HepG2 (cell line): ENCODE data around the gene HDAC10. TPM values are rescaled to one million over a fixed set of nuclear protein-coding genes. Genes with fewer than 3 reads are reported as not detected.

Experiments
- ATRX ChIP-seq: sonication (generic); formaldehyde crosslinking; IDR thresholded peaks from 2 replicates; pipeline ENCODE4 v1.4.0; 2020; ENCODE audit warnings: missing genetic modification reagents, borderline replicate concordance
- EEA1 ChIP-seq: sonication (generic); formaldehyde crosslinking; IDR thresholded peaks from 2 replicates; pipeline ENCODE4 v1.5.1; 2020; ENCODE audit warnings: mild to moderate bottlenecking, missing genetic modification reagents, borderline replicate concordance
- EP300 ChIP-seq, 3 experiments: sonication (generic) in 1 of 3; formaldehyde crosslinking in 1 of 3; IDR thresholded peaks; 2 replicates each; pipeline versions ENCODE4 v1.5.1 to v1.6.1; 2011 to 2020; ENCODE audit warnings: low read depth in 2 of 3, low read length in 2 of 3, borderline replicate concordance in 1 of 3, improper control_type of control experiment in 1 of 3, mild to moderate bottlenecking in 1 of 3, missing genetic modification reagents in 1 of 3, moderate library complexity in 1 of 3
- ESRRA ChIP-seq: sonication (generic); formaldehyde crosslinking; IDR thresholded peaks from 2 replicates; pipeline ENCODE4 v1.5.1; 2020; ENCODE audit warnings: mild to moderate bottlenecking, low read depth, missing genetic modification reagents
- ETV5 ChIP-seq: IDR thresholded peaks from 2 replicates; pipeline ENCODE4 v1.6.1; 2018; ENCODE audit warnings: missing biosample characterization, missing genetic modification reagents, inconsistent platforms, borderline replicate concordance
- KAT8 ChIP-seq: IDR thresholded peaks from 2 replicates; pipeline ENCODE4 v1.6.1; 2016; ENCODE audit warnings: missing genetic modification reagents, missing compliant biosample characterization
- KDM1A ChIP-seq: IDR thresholded peaks from 2 replicates; pipeline ENCODE4 v1.6.1; 2016; ENCODE audit warnings: missing compliant biosample characterization
- KLF16 ChIP-seq, 2 experiments: sonication (generic) in 1 of 2; formaldehyde crosslinking in 1 of 2; IDR thresholded peaks; 2 replicates each; pipeline versions ENCODE4 v1.6.1 to v1.8.0; 2016 to 2023; ENCODE audit warnings: missing genetic modification reagents in 2 of 2, missing compliant biosample characterization in 1 of 2
- KMT2A ChIP-seq: sonication (generic); formaldehyde crosslinking; IDR thresholded peaks from 2 replicates; pipeline ENCODE4 v1.4.0; 2020; ENCODE audit warnings: missing genetic modification reagents
- PHB2 ChIP-seq: fragments of 450-650 bp; IDR thresholded peaks from 2 replicates; pipeline ENCODE4 v1.6.1; 2018; ENCODE audit not compliant: partially characterized antibody
- POLR2A ChIP-seq, 2 experiments: IDR thresholded peaks; 2 replicates each; pipeline ENCODE4 v1.6.1; 2011; ENCODE audit warnings: low read depth in 2 of 2, low read length in 2 of 2, mild to moderate bottlenecking in 1 of 2, moderate library complexity in 1 of 2; ENCODE audit not compliant: insufficient read depth in 1 of 2
- RELA ChIP-seq: sonication (generic); formaldehyde crosslinking; IDR thresholded peaks from 2 replicates; pipeline ENCODE4 v1.4.0; 2020; ENCODE audit warnings: missing genetic modification reagents
- TSC22D2 ChIP-seq: sonication (generic); formaldehyde crosslinking; IDR thresholded peaks from 2 replicates; pipeline ENCODE4 v1.5.1; 2020; ENCODE audit warnings: missing genetic modification reagents, mild to moderate bottlenecking, borderline replicate concordance
- ZBTB21 ChIP-seq: sonication (generic); formaldehyde crosslinking; IDR thresholded peaks from 2 replicates; pipeline ENCODE4 v1.4.0; 2020; ENCODE audit warnings: missing genetic modification reagents
- ZNF24 ChIP-seq: fragments of 450-650 bp; IDR thresholded peaks from 2 replicates; pipeline ENCODE4 v1.6.1; 2017; ENCODE audit warnings: antibody characterized with exemption, mild to moderate bottlenecking
- ZNF556 ChIP-seq: sonication (generic); formaldehyde crosslinking; IDR thresholded peaks from 2 replicates; pipeline ENCODE4 v1.4.0; 2020; ENCODE audit warnings: mild to moderate bottlenecking, missing genetic modification reagents, borderline replicate concordance
- ZNF557 ChIP-seq: sonication (generic); formaldehyde crosslinking; IDR thresholded peaks from 2 replicates; pipeline ENCODE4 v1.4.0; 2020; ENCODE audit warnings: missing genetic modification reagents
- ZNF614 ChIP-seq: IDR thresholded peaks from 2 replicates; pipeline ENCODE4 v1.6.1; 2018; ENCODE audit warnings: missing biosample characterization, missing genetic modification reagents, inconsistent platforms, borderline replicate concordance
- ZNF775 ChIP-seq: sonication (generic); formaldehyde crosslinking; IDR thresholded peaks from 2 replicates; pipeline ENCODE4 v1.4.0; 2020; ENCODE audit warnings: missing genetic modification reagents, mild to moderate bottlenecking, moderate library complexity, borderline replicate concordance
- ZSCAN20 ChIP-seq: sonication (generic); formaldehyde crosslinking; IDR thresholded peaks from 2 replicates; pipeline ENCODE4 v1.4.0; 2020; ENCODE audit warnings: missing genetic modification reagents, mild to moderate bottlenecking, borderline replicate concordance
- ZSCAN9 ChIP-seq: IDR thresholded peaks from 2 replicates; pipeline ENCODE4 v1.6.1; 2016; ENCODE audit warnings: borderline replicate concordance
- polyA plus RNA-seq, 8 experiments: library from polyadenylated mRNA; depleted of rRNA in 3 of 8; stranded (reverse) in 7 of 8; unstranded in 1 of 8; fragments of >200 nt; fragmentation: Illumina TruSeq in 4 of 8; extraction: Trizol in 4 of 8; gene quantifications; 2 replicates each; pipeline versions ENCODE4 v1.2.1 to v1.2.3, GENCODE V29; 2011 to 2016; ENCODE audit warnings: low read depth in 4 of 8, missing spikeins in 1 of 8, mixed read lengths in 1 of 8; ENCODE audit not compliant: insufficient read depth in 1 of 8
- total RNA-seq, 5 experiments: library from RNA; depleted of rRNA; stranded (reverse); fragments of >200 nt; fragmentation: Illumina TruSeq; extraction: Trizol; gene quantifications; 2 replicates each; pipeline ENCODE4 v1.2.3, GENCODE V29; 2016; ENCODE audit warnings: low read depth in 1 of 5
- TF ChIP-seq, protein P1 (sequence below): sonication (generic); formaldehyde crosslinking; IDR thresholded peaks from 2 replicates; pipeline ENCODE4 v1.5.0; 2020; ENCODE audit warnings: mild to moderate bottlenecking, missing genetic modification reagents
- TF ChIP-seq, protein P2 (sequence below): sonication (generic); formaldehyde crosslinking; IDR thresholded peaks from 2 replicates; pipeline ENCODE4 v1.8.1; 2023; ENCODE audit warnings: mild to moderate bottlenecking, moderate library complexity, missing genetic modification reagents
- TF ChIP-seq, protein P3 (sequence below): sonication (generic); formaldehyde crosslinking; IDR thresholded peaks from 2 replicates; pipeline ENCODE4 v1.8.0; 2022; ENCODE audit warnings: mild to moderate bottlenecking, missing genetic modification reagents, moderate library complexity
- TF ChIP-seq, protein P4 (sequence below): sonication (generic); formaldehyde crosslinking; IDR thresholded peaks from 2 replicates; pipeline ENCODE4 v1.5.1; 2020; ENCODE audit warnings: missing genetic modification reagents, mild to moderate bottlenecking, borderline replicate concordance

The HDAC10 gene
- total and polyA plus RNA-seq, 2 of the 13 experiments (the other 11 are each of a cell fraction or from before 2014, with no cell fraction given), result 13.9 to 14.9 TPM

DNA sequence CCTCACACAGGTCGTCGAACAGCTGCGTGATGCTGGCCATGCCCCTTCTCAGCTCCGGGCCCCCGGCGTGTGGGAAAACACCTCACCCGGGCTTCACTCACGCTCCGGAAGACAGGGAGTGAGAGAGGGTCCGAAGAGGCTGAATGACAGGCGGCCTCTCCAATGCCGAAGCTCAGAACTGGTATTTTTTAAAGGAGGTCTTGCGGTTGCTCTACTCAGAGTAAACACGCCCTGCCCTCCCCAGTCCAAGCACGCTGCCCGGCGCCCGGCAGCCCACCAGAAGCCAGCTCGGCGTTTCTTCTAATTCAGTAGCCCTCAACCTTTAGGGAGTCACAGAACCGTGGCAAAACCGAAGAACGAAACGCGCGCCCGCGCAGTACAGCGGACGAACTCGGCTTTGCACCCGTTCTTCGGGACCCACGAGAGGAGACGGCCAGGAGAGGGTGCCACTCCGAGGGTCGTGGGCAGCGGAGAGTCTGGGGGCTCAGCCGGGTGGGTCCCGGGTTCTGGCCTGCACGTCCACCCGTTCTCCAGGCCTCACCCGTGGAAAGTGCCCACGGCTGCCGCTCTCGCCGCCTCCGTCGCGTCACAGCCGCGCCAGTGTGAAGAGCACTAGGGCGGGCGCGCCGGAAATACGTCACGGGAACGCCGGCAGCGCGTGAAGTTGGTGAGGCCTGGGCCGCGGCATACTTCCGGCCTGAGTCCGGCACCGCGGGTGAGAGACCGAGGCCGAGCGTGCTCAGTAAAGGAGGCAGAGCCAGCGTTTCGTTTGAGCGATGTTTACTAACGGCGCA lies 6.4 kb downstream of the HDAC10 start, which contains the start of gene TUBGCP6 (continued):
- TF ChIP-seq ZNF775 (CRISPR knock-in tag), result no peak
- TF ChIP-seq, protein P1, sequence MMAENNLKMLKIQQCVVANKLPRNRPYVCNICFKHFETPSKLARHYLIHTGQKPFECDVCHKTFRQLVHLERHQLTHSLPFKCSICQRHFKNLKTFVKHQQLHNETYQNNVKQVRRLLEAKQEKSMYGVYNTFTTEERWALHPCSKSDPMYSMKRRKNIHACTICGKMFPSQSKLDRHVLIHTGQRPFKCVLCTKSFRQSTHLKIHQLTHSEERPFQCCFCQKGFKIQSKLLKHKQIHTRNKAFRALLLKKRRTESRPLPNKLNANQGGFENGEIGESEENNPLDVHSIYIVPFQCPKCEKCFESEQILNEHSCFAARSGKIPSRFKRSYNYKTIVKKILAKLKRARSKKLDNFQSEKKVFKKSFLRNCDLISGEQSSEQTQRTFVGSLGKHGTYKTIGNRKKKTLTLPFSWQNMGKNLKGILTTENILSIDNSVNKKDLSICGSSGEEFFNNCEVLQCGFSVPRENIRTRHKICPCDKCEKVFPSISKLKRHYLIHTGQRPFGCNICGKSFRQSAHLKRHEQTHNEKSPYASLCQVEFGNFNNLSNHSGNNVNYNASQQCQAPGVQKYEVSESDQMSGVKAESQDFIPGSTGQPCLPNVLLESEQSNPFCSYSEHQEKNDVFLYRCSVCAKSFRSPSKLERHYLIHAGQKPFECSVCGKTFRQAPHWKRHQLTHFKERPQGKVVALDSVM, result peak; percentile 41; the same call in 1 of the 2 replicates
- peak; percentile 90 for TF ChIP-seq ETV5
- peak; percentile 92 for TF ChIP-seq KMT2A (CRISPR knock-in tag)
- peak; percentile 79; the same call in 1 of the 2 replicates for TF ChIP-seq ZNF614
- TF ChIP-seq ESRRA (CRISPR knock-in tag), result no peak; the same call in 1 of the 2 replicates
- no peak for TF ChIP-seq ZNF556 (CRISPR knock-in tag)
- peak; percentile 93 for TF ChIP-seq TSC22D2
- TF ChIP-seq, protein P2, sequence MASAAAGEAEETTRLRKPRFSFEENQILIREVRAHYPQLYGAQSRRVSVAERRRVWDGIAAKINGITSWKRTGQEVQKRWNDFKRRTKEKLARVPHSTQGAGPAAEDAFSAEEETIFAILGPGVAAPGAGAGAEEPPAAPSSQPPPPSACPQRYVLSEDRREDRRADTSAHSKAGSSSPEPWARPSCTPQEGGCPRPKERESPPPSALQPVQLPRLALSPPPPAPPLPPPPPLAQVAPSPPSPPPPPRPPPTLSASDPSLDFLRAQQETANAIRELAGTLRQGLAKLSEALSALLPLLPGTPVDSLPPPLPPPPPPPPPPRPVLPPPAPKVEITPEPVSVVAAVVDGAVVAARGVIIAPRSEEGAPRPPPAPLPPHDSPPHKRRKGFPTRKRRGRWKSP (CRISPR knock-in tag), result peak; percentile 22; the same call in 1 of the 2 replicates
- no peak for TF ChIP-seq ZSCAN20 (CRISPR knock-in tag)
- TF ChIP-seq PHB2, result no peak
- no peak for TF ChIP-seq KDM1A (CRISPR knock-in tag)
- TF ChIP-seq, protein P3, sequence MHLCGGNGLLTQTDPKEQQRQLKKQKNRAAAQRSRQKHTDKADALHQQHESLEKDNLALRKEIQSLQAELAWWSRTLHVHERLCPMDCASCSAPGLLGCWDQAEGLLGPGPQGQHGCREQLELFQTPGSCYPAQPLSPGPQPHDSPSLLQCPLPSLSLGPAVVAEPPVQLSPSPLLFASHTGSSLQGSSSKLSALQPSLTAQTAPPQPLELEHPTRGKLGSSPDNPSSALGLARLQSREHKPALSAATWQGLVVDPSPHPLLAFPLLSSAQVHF, result no peak
- peak; percentile 98 for TF ChIP-seq ZBTB21 (CRISPR knock-in tag)
- TF ChIP-seq, protein P4, sequence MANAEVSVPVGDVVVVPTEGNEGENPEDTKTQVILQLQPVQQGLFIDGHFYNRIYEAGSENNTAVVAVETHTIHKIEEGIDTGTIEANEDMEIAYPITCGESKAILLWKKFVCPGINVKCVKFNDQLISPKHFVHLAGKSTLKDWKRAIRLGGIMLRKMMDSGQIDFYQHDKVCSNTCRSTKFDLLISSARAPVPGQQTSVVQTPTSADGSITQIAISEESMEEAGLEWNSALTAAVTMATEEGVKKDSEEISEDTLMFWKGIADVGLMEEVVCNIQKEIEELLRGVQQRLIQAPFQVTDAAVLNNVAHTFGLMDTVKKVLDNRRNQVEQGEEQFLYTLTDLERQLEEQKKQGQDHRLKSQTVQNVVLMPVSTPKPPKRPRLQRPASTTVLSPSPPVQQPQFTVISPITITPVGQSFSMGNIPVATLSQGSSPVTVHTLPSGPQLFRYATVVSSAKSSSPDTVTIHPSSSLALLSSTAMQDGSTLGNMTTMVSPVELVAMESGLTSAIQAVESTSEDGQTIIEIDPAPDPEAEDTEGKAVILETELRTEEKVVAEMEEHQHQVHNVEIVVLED (CRISPR knock-in tag), result peak; percentile 96
- no peak; the same call in 1 of the 2 replicates for TF ChIP-seq EEA1 (CRISPR knock-in tag)
- no peak for TF ChIP-seq ZNF24
- TF ChIP-seq KLF16 (CRISPR knock-in tag; IDR thresholded peaks at IDR 0.05), result peak in 1 of 2 experiments; percentile 95; a peak in 2 of 4 replicates
- TF ChIP-seq POLR2A (IDR thresholded peaks at IDR 0.05; ENCODE audit: insufficient read depth in 1 of 2, low read depth in 2 of 2, low read length in 2 of 2), result peak; percentile 71 to 87
- TF ChIP-seq EP300 (IDR thresholded peaks at IDR 0.05; ENCODE audit: low read depth in 2 of 2, low read length in 2 of 2), result no peak
- TF ChIP-seq EP300 (CRISPR knock-in tag; IDR thresholded peaks at IDR 0.05; ENCODE audit: borderline replicate concordance), result peak; percentile 45; the same call in 1 of the 2 replicates
- 0 out of 2 replicates have a peak, but pooled peaks have one; percentile 40 for TF ChIP-seq ZSCAN9 (CRISPR knock-in tag)
- TF ChIP-seq KAT8, result peak; percentile 99
- TF ChIP-seq ZNF557 (CRISPR knock-in tag), result no peak
- TF ChIP-seq ATRX (CRISPR knock-in tag), result no peak
- peak; percentile 78; the same call in 1 of the 2 replicates for TF ChIP-seq RELA
